ENCODE results near the gene ADAM21. TPM values are rescaled to one million over a fixed set of nuclear protein-coding genes. Genes with fewer than 3 reads are reported as not detected.
"Not testable (repeated sequence)": the region's sequence is repeated elsewhere in the genome, so short reads cannot be mapped to it uniquely, and the experiment has no call there.

ADAM21 gene
- total RNA-seq, 1 donor from 2014 or later = 0.40 TPM

GRCh38 chr14:70477356-70478105 is 25.6 kb downstream of the ADAM21 start:
- not testable (repeated sequence) for DNase-seq (ENCODE audit: low read depth, low spot score)

GRCh38 chr14:70489579-70490200 is 37.7 kb downstream of the ADAM21 start:
- DNase-seq (ENCODE audit: low read depth, low spot score) = no peak

- DNase-seq (ENCODE audit: low read depth, low spot score) = no peak
Observed at GRCh38 chr14:70498191-70498590, 46.2 kb downstream of the ADAM21 start.

Other genes starting within 250 kb of the ADAM21 start
- gene COX16, start 92.5 kb upstream of the ADAM21 start, total RNA-seq = 41.0 and 42.2 TPM in 2 replicates
- gene SYNJ2BP, start 35.1 kb upstream of the ADAM21 start, total RNA-seq = 18.8 and 23.4 TPM in 2 replicates
- 0.26 and 0.46 TPM in 2 replicates for gene ADAM20, start 82.8 kb downstream of the ADAM21 start, total RNA-seq
- gene MED6, start 148.5 kb downstream of the ADAM21 start, total RNA-seq = 25.3 and 32.0 TPM in 2 replicates
- 0.07 and 0.13 TPM in 2 replicates for gene TTC9, start 189.7 kb downstream of the ADAM21 start, total RNA-seq

Data from pulmonary artery endothelial cell (primary cell).